Brain microvascular endothelial cell (primary cell): ENCODE measurements around the gene ALDH1A1.
"Not testable (repeated sequence)": the region's sequence is repeated elsewhere in the genome, so short reads cannot be mapped to it uniquely, and the experiment has no call there.

Experiments used
- DNase-seq: peaks from one replicate; pipeline ENCODE4 v3.0.0-alpha.2; 2020
- H3K27ac ChIP-seq: fragments of 250-450 bp; sonication (Bioruptor Pico); 2 replicates; pipeline ENCODE4 v1.5.1; 2020; ENCODE audit warnings: mild to moderate bottlenecking, moderate library complexity
- H3K27me3 ChIP-seq: fragments of 250-450 bp; sonication (Bioruptor Pico); replicated peaks from 2 replicates; pipeline ENCODE4 v1.5.1; 2020; ENCODE audit warnings: mild to moderate bottlenecking
- H3K36me3 ChIP-seq: fragments of 250-450 bp; sonication (Bioruptor Pico); replicated peaks from 2 replicates; pipeline ENCODE4 v1.5.1; 2020; ENCODE audit warnings: mild to moderate bottlenecking
- H3K4me3 ChIP-seq: 2 replicates; pipeline ENCODE4 v1.5.1; 2011; ENCODE audit warnings: low read depth, mild to moderate bottlenecking, control low read depth, low read length, moderate library complexity
- in situ Hi-C: cut with HindIII; loops from 2 replicates; pipeline ENCODE4 v1.10.0; 2017; ENCODE audit warnings: low sequenced_read_pairs, low pct_ligation_motif_present
- TF ChIP-seq, protein P1 (sequence below): IDR thresholded peaks from 2 replicates; pipeline ENCODE4 v1.5.1; 2011; ENCODE audit warnings: low read depth, mild to moderate bottlenecking, moderate library complexity, low read length, control low read depth, inconsistent platforms; ENCODE audit errors: missing control alignments

The ALDH1A1 gene

DNA sequence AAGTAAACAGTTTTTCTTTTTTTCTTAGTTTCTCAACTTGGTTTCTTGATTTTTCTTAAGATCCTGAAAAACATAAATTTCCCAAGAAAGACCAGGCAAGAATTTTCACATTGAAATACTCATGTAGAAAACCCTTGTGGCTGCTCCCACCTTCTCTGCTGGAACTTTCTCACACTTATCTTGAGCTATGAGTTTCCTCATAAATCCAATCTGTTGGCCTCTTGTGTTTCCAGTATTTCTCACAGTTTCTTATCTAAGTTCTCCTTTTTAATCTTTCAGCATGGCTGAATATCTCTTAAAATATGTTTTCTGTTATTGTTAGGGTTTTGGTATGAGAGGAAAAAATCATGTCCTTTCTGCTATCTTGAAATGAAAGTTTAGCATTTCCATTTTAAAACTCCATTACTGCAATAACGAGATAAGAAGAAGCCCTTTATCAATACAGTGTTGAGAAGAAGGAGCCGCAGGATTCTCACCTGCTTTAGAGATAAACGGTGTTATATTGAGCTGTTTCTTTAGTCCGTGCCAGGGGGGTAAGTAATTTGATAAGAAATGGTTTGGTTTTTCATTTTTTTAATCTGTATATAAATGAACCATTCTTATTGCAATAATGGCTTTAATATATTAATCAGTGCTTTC lies 89.3 kb downstream of the ALDH1A1 start:
- H3K4me3 ChIP-seq: no peak overlapping the region
- DNase-seq: no peak
- no peaks in the 10 kb centered on the region for H3K36me3 ChIP-seq
- TF ChIP-seq, protein P1, sequence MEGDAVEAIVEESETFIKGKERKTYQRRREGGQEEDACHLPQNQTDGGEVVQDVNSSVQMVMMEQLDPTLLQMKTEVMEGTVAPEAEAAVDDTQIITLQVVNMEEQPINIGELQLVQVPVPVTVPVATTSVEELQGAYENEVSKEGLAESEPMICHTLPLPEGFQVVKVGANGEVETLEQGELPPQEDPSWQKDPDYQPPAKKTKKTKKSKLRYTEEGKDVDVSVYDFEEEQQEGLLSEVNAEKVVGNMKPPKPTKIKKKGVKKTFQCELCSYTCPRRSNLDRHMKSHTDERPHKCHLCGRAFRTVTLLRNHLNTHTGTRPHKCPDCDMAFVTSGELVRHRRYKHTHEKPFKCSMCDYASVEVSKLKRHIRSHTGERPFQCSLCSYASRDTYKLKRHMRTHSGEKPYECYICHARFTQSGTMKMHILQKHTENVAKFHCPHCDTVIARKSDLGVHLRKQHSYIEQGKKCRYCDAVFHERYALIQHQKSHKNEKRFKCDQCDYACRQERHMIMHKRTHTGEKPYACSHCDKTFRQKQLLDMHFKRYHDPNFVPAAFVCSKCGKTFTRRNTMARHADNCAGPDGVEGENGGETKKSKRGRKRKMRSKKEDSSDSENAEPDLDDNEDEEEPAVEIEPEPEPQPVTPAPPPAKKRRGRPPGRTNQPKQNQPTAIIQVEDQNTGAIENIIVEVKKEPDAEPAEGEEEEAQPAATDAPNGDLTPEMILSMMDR: no peak
- H3K27ac ChIP-seq: no peak overlapping the region
- in situ Hi-C loops: loop anchor here (25.0 kb wide), 1 partner anchor 299 kb away; the partner anchor contains the start of gene ANXA1
- no peaks in the 10 kb centered on the region for H3K27me3 ChIP-seq

DNA sequence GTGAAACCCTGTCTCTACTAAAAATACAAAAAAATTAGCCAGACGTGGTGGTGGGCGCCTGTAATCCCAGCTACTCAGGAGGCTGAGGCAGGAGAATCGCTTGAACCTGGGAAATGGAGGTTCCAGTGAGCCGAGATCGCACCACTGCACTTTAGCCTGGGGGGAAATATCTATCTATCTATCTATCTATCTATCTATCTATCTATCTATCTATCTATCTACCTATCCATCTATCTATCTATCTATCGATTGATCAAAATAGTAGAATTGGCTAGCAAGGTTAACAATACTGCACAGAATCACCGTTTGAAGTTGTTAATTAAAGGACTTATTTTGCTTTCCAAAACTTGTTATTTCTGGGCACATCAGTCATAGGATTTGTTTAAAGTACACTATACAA lies 90.1 kb downstream of the ALDH1A1 start:
- not testable (repeated sequence) for H3K36me3 ChIP-seq, H3K4me3 ChIP-seq, H3K27ac ChIP-seq, DNase-seq, H3K27me3 ChIP-seq
- in situ Hi-C loops: loop anchor here (25.0 kb wide), 1 partner anchor 300 kb away; the partner anchor contains the start of gene ANXA1

DNA sequence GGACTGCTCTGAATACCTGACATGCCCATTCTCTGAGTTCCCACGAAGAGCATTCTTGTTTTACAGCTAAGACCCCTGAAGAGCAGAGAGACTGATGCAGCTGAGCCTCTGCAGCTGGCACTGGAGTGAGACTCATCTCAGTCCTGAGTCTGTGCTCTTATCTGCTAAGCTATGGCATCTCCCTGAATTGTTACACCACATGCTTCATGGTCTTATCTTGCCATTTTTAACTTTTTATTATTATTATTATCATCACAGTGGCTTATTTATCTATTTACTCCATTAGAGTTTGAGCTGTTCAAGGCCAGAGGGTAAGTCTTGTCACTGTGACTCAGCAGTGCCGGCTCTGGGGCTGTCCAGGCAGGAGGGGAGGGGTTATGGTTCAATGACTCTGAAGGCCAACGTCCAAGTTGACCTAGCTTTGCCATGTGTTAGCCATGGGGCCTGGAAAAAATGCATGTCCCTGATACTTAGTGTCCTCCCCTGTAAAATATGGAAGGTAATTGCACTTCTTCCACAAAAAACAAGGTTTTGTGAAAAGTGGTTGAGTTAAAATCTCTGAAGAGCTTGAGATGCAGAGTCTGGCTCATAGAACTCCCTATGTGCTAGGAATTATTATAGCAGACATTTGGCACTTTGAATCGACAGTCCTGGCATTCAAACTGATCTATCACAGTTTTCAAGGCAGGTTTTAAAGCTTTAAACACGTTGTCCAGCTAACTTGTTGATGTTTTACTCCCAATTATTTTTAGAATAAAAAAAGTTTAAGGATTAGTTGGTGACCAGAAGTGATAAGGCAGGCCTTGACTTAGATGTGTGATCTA lies 94.6 kb downstream of the ALDH1A1 start:
- in situ Hi-C loops: loop anchor here (25.0 kb wide), 1 partner anchor 304 kb away; the partner anchor contains the start of gene ANXA1
- H3K4me3 ChIP-seq: no peak overlapping the region
- H3K36me3 ChIP-seq: no peaks in the 10 kb centered on the region
- peak; percentile 8 for DNase-seq
- no peaks in the 10 kb centered on the region for H3K27me3 ChIP-seq
- TF ChIP-seq, protein P1: no peak
- H3K27ac ChIP-seq: no peak overlapping the region

DNA sequence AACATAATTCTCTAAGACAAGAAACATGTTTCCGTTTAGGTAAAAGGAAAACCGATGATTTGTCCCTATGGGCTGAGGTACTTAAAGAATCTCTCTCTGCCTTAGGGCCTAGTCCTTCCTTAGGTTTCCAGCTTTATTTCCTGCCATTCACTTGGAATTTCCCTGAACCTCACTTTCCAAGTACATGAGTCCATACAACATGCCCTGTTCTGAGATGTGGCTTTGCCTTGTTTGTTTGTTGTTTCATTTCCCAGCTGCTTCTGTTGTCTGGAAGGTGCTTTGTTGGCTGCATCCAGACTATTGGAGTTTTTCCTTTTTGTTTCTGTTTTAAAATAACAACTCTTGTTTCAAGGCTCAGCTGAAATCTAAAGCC lies 95.2 kb downstream of the ALDH1A1 start:
- Histone ChIP-seq H3K4me3 (no peak overlapping the region), H3K36me3 (no peaks in the 10 kb centered on the region), H3K27me3 (no peaks in the 10 kb centered on the region), H3K27ac (no peak overlapping the region)
- TF ChIP-seq, protein P1: no peak
- DNase-seq: no peak
- in situ Hi-C loops: loop anchor here (25.0 kb wide), 1 partner anchor 305 kb away; the partner anchor contains the start of gene ANXA1

DNA sequence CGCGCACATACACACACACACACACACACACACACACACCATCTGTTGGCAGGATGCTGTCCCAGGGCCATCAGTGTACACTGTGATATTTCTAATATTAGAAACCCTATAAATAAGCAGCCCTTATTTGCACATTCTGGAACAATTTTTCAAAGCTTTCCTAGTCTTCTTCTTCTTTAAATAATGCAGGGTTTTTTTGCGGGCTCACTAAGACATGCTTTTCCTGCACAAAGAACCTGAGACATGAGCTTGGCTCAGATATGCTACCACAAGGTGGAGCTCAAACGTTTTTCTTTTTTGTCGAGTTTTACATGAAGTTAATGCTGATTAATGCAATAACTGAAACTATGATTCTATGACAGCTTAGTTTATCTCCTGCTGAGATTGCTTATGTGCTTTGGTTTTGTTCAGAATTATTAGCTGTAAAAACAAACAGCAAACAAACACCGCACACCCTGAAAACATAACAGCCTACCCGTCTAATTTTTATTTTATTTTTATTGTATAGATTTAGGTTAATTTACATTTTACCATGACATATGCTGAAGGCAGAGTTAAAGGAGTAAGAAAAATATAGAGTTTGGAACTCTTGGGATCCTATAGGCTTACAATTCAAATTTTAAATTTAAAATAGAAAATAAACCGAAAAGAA lies 95.8 kb downstream of the ALDH1A1 start:
- TF ChIP-seq, protein P1: peak; percentile 75
- DNase-seq: peak; percentile 66
- Histone ChIP-seq H3K4me3 (no peak overlapping the region), H3K27ac (no peak overlapping the region), H3K36me3 (no peaks in the 10 kb centered on the region), H3K27me3 (no peaks in the 10 kb centered on the region)
- in situ Hi-C loops: loop anchor here (25.0 kb wide), 1 partner anchor 305 kb away; the partner anchor contains the start of gene ANXA1
